Keratinocyte (primary cell): Measurements from ENCODE around the gene USE1.

Experiments used
- CTCF ChIP-seq, 3 experiments: IDR thresholded peaks in 1 of 3; conservative IDR thresholded peaks in 1 of 3; optimal IDR thresholded peaks in 1 of 3; 2 replicates in 2 of 3; 3 replicates in 1 of 3; pipeline versions ENCODE3 to v1.5.1; 2011; ENCODE audit warnings: low read length in 3 of 3, mild to moderate bottlenecking in 3 of 3, moderate library complexity in 2 of 3, control low read depth in 1 of 3, inconsistent platforms in 1 of 3; ENCODE audit not compliant: insufficient read depth in 2 of 3; ENCODE audit errors: extremely low read depth in 1 of 3
- EZH2 ChIP-seq: IDR thresholded peaks from one replicate; pipeline ENCODE4 v1.6.1; 2012; ENCODE audit warnings: inconsistent platforms, mild to moderate bottlenecking, low read length, moderate library complexity

- no peak for TF ChIP-seq CTCF (optimal IDR thresholded peaks at IDR 0.05 in 1 of 3, IDR thresholded peaks at IDR 0.05 in 1 of 3, conservative IDR thresholded peaks at IDR 0.05 in 1 of 3; ENCODE audit: extremely low read depth in 1 of 3, insufficient read depth in 2 of 3, low read length in 3 of 3)
- TF ChIP-seq EZH2: no peak
Observed at GRCh38 chr19:17183858-17184321, 31.3 kb upstream of the USE1 start.
